Cardiac muscle cell (in vitro differentiated cells and primary cell): ENCODE results near the gene FEM1B. TPM values are rescaled to one million over a fixed set of nuclear protein-coding genes. Genes with fewer than 3 reads are reported as not detected.

Experiments used
- DNase-seq, 2 donors: peaks; one replicate each; pipeline versions ENCODE4 v3.0.0 to v3.0.0-alpha.2; 2010 to 2017; ENCODE audit warnings: low read depth in 1 of 2, low spot score in 1 of 2
- H3K27ac ChIP-seq: fragments of 200-600 bp; sonication (generic); 2 replicates; pipeline ENCODE4 v1.5.1; 2016
- H3K27me3 ChIP-seq: fragments of 200-600 bp; sonication (generic); 2 replicates; pipeline ENCODE4 v1.6.0; 2016; ENCODE audit warnings: control low read depth
- H3K36me3 ChIP-seq: fragments of 200-600 bp; sonication (generic); 2 replicates; pipeline ENCODE4 v1.5.1; 2016; ENCODE audit warnings: control low read depth
- H3K4me1 ChIP-seq: fragments of 200-600 bp; sonication (generic); 2 replicates; pipeline ENCODE4 v1.8.1; 2017; ENCODE audit warnings: low read depth, mild to moderate bottlenecking, mixed run types
- H3K4me3 ChIP-seq: fragments of 200-600 bp; sonication (generic); 2 replicates; pipeline ENCODE4 v1.5.1; 2016; ENCODE audit warnings: mild to moderate bottlenecking
- H3K9me3 ChIP-seq: fragments of 200-600 bp; sonication (generic); 2 replicates; pipeline ENCODE4 v1.5.1; 2017; ENCODE audit warnings: low read depth, mild to moderate bottlenecking, control low read depth
- polyA plus RNA-seq: library from polyadenylated mRNA; unstranded; fragments of >200 nt; fragmentation: Nextera tagmentation; extraction: Ambion mirVana; gene quantifications from 2 replicates; pipeline ENCODE4 v1.2.1, GENCODE V29; 2016
- total RNA-seq: library from RNA; depleted of rRNA; stranded (reverse); fragments of >200 nt; gene quantifications from 2 replicates; pipeline ENCODE4 v1.2.3, GENCODE V29; 2016
- TF ChIP-seq, protein P1 (sequence below): IDR thresholded peaks from 2 replicates; pipeline ENCODE4 v1.5.1; 2012; ENCODE audit warnings: low read depth, mild to moderate bottlenecking, low read length

FEM1B gene
- total and polyA plus RNA-seq, 2 experiments from 2014 or later: 23.0 to 59.7 TPM

DNA sequence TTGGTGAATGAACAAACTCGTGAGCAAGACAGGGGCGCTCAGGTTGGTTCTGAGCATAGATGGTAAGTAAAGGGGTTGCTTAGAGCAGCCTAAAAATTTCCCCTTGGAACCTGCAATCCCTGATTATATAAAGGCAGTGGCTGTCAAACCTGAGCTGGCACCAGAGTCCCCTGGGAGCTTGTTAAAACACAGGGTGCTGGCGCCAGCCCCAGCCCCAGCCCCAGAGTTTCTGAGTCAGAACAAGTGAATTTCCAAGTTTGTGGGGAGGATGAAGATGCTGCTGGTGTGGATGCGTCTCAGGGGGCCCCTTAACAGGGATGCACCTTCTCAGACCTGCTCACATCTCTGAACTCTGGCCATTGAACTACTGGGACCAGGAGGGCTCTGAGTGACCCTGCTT, 48.2 kb downstream of the FEM1B start:
- Histone ChIP-seq H3K4me1 (no peaks in the 10 kb centered on the region), H3K27me3 (no peaks in the 10 kb centered on the region), H3K36me3 (no peaks in the 10 kb centered on the region), H3K9me3 (no peaks in the 10 kb centered on the region), H3K4me3 (no peak overlapping the region), H3K27ac (no peak overlapping the region)
- TF ChIP-seq, protein P1, sequence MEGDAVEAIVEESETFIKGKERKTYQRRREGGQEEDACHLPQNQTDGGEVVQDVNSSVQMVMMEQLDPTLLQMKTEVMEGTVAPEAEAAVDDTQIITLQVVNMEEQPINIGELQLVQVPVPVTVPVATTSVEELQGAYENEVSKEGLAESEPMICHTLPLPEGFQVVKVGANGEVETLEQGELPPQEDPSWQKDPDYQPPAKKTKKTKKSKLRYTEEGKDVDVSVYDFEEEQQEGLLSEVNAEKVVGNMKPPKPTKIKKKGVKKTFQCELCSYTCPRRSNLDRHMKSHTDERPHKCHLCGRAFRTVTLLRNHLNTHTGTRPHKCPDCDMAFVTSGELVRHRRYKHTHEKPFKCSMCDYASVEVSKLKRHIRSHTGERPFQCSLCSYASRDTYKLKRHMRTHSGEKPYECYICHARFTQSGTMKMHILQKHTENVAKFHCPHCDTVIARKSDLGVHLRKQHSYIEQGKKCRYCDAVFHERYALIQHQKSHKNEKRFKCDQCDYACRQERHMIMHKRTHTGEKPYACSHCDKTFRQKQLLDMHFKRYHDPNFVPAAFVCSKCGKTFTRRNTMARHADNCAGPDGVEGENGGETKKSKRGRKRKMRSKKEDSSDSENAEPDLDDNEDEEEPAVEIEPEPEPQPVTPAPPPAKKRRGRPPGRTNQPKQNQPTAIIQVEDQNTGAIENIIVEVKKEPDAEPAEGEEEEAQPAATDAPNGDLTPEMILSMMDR: no peak
- no peak for DNase-seq

DNA sequence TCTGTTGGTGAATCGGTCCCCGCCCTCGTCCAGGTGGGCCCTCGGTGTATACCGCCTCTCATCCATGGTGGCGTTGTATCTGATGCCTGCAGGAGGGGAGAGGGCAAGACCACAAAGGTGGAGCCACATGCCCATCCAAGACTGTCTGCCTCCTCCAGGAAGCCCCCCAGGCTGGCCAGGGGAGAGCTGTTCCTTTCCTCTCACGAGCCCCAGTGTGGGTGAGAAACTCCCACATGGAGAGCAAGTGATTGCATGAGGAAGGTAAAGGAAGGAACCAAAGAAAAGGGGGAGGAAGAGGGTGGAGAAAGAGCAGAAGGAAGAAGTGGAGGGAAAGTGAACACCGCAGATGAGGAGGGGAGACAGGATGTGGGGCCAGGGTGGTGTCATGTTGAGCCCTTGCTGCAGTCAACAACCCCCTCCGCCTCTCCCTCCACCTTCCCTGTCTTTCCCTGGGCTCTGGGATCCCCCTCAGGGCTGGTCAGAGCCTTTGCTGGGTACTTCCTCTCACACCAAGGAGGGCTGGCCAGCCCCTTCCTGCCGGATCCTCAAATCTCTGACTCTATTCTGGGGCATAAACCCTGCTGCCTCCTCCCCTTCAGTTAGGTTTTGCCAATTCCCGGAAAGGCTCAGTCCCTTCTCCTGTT, 49.3 kb downstream of the FEM1B start:
- H3K36me3 ChIP-seq: no peaks in the 10 kb centered on the region
- H3K9me3 ChIP-seq: no peaks in the 10 kb centered on the region

DNA sequence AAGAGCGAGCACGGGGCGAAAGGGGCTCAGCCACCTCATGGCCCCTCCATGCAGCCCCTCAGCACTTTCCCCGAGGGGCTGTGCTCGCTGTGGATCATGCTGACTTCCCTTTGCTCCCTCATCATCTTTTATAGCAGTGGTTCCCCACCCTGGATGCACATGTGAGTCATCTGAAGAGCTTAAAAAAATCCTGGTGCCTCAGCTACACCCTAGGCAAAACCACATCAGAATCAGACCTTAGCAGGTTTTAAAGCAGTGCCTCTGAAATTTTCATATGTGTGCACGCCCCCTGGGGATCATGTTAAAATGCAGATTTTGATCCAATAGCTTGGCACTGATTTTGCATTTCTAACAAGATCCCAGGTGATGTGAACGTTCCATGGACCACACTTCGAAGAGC, 50.9 kb downstream of the FEM1B start:
- Histone ChIP-seq H3K4me1 (no peaks in the 10 kb centered on the region), H3K27me3 (no peaks in the 10 kb centered on the region), H3K9me3 (no peaks in the 10 kb centered on the region), H3K27ac (no peak overlapping the region), H3K4me3 (no peak overlapping the region), H3K36me3 (no peaks in the 10 kb centered on the region)
- no peak for DNase-seq
- TF ChIP-seq, protein P1: no peak

More for the DNA sequence above, 49.3 kb downstream of the FEM1B start:
- Histone ChIP-seq H3K4me3 (no peak overlapping the region), H3K27me3 (no peaks in the 10 kb centered on the region), H3K27ac (no peak overlapping the region), H3K4me1 (no peaks in the 10 kb centered on the region)
- TF ChIP-seq, protein P1: no peak
- DNase-seq: no peak

DNA sequence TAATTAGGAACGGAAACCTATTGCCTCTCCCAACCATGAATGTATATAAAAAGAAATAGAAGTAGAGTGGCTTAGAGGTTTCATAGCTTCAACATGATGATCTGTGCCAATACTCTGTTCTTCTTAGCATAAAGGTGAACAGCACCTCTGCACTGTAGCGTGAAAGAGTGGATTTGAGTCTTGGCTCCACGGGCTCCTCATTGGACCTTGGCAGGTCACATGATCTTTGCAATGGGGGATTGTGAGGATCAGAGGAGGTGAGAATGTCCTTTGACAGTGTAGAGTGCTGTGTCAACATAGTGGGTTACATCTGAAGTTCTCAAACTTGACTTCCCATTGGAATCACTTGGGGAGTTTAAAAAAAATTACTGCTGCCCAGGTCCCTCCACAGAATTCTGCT, 51.4 kb downstream of the FEM1B start:
- H3K27me3 ChIP-seq: no peaks in the 10 kb centered on the region
- no peaks in the 10 kb centered on the region for H3K9me3 ChIP-seq
- H3K36me3 ChIP-seq: no peaks in the 10 kb centered on the region
- TF ChIP-seq, protein P1: no peak
- H3K4me3 ChIP-seq: no peak overlapping the region
- DNase-seq: no peak
- H3K4me1 ChIP-seq: no peaks in the 10 kb centered on the region
- H3K27ac ChIP-seq: no peak overlapping the region

DNA sequence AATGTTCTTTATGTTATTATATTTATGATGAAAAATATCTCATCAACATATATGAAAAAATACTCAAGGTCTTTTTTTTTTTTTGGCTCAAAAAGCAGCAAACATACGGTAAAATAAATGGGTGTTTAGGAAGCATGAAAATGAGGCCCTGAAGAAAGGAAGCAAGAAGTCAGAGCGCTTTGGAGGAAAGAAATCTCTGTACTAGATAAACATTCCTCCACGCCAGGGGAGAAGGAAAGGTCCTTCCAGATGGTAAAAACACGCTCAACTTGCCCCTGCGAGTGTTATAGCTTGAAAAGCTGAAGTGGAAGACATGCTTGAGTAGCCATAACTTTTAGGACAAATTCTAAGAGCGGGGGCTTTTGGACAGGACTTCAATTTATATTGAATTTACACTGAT, 52.9 kb downstream of the FEM1B start:
- TF ChIP-seq, protein P1: no peak
- Histone ChIP-seq H3K4me3 (no peak overlapping the region), H3K4me1 (no peaks in the 10 kb centered on the region), H3K27me3 (no peaks in the 10 kb centered on the region), H3K27ac (no peak overlapping the region), H3K36me3 (no peaks in the 10 kb centered on the region), H3K9me3 (no peaks in the 10 kb centered on the region)
- DNase-seq: no peak
